Inflammatory macrophage treated with lipopolysaccharide for 4 hours (primary cell): ENCODE data around the gene INPP5J.
"Not testable (repeated sequence)": the region's sequence is repeated elsewhere in the genome, so short reads cannot be mapped to it uniquely, and the experiment has no call there.

ENCODE experiments used
- DNase-seq: peaks from one replicate; pipeline ENCODE4 v3.0.0-alpha.2; 2020

The INPP5J gene

GRCh38 chr22:31122532-31123291 is at the start of gene INPP5J:
INPP5J (plus strand) TSS chr22:31122966; CDS start chr22:31123015, 49 bp downstream.
- DNase-seq = no peak

GRCh38 chr22:31073125-31073524 is 49.6 kb upstream of the INPP5J start:
- DNase-seq = not testable (repeated sequence)

- not testable (repeated sequence) for DNase-seq
Observed at GRCh38 chr22:31073545-31074145, 49.1 kb upstream of the INPP5J start.

- no peak for DNase-seq
Observed at GRCh38 chr22:31075961-31076360, 46.8 kb upstream of the INPP5J start.

- DNase-seq = no peak
Observed at GRCh38 chr22:31077681-31078080, 45.1 kb upstream of the INPP5J start.

- not testable (repeated sequence) for DNase-seq
Observed at GRCh38 chr22:31078389-31078788, 44.4 kb upstream of the INPP5J start.

- no peak for DNase-seq
Observed at GRCh38 chr22:31079095-31079642, 43.6 kb upstream of the INPP5J start.

GRCh38 chr22:31080164-31080847 is 42.5 kb upstream of the INPP5J start:
- DNase-seq = no peak

GRCh38 chr22:31080848-31081649 is 41.7 kb upstream of the INPP5J start, which contains the start of gene SMTN:
SMTN (plus strand) TSS chr22:31081318; CDS start chr22:31083259, 1,941 bp downstream.
- peak; percentile 88 for DNase-seq

GRCh38 chr22:31081963-31082605 is 40.7 kb upstream of the INPP5J start:
- no peak for DNase-seq

GRCh38 chr22:31082606-31083376 is 40.0 kb upstream of the INPP5J start:
- DNase-seq = peak; percentile 37

GRCh38 chr22:31083377-31083768 is 39.4 kb upstream of the INPP5J start:
- no peak for DNase-seq

GRCh38 chr22:31083923-31084810 is 38.6 kb upstream of the INPP5J start:
- DNase-seq = no peak

GRCh38 chr22:31084811-31085492 is 37.8 kb upstream of the INPP5J start:
- peak; percentile 85 for DNase-seq

GRCh38 chr22:31085493-31085824 is 37.3 kb upstream of the INPP5J start:
- no peak for DNase-seq

- DNase-seq = no peak
Observed at GRCh38 chr22:31085928-31086327, 36.8 kb upstream of the INPP5J start.

GRCh38 chr22:31086703-31087330 is 35.9 kb upstream of the INPP5J start:
- no peak for DNase-seq

GRCh38 chr22:31087744-31088215 is 35.0 kb upstream of the INPP5J start:
- DNase-seq = no peak
